B cell (primary cell): ENCODE data around the gene TNFSF12.

Experiments
- EZH2 ChIP-seq: IDR thresholded peaks from 2 replicates; pipeline ENCODE4 v1.6.1; 2012; ENCODE audit warnings: borderline replicate concordance, low read depth, mild to moderate bottlenecking, moderate library complexity, low read length; ENCODE audit not compliant: insufficient read depth, poor library complexity, severe bottlenecking
- TF ChIP-seq, protein P1 (sequence below): fragments of 200-600 bp; IDR thresholded peaks from one replicate; pipeline ENCODE4 v1.8.0; 2022; ENCODE audit warnings: antibody characterized with exemption, mild to moderate bottlenecking

DNA sequence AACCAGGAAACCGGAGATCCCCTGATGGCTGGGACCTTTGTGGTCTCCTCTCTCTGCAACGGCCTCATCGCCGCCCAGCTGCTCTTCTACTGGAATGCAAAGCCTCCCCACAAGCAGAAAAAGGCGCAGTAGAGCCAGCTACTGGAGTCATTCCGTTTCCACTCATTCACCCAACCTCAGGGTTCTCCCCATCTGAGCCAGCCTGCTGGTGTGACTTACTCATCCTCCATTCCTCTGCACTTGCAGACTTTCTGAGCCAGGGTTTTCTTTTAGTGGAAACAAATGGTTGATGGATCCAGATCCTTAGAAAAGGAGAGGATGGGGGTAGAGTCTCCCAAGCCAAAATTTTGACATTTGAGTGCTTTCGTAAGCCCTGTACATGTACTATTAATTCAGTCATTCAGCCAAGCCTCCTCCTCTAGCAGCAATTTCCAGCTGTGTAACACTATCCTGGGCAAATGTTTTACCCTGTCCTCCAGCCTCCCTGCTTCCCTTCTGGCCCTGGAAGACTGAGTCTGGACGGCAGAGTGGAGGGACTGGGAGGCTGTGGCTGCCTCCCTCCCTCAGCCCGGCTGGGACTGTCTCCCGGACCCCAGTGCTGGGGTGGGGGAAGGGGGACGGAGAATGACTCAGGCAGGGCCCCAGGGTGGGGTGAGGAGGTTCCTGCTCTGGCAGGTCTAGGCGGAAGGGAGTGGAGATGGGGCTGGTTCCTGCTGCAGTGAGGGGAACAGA is 38.7 kb downstream of the TNFSF12 start:
- TF ChIP-seq, protein P1, sequence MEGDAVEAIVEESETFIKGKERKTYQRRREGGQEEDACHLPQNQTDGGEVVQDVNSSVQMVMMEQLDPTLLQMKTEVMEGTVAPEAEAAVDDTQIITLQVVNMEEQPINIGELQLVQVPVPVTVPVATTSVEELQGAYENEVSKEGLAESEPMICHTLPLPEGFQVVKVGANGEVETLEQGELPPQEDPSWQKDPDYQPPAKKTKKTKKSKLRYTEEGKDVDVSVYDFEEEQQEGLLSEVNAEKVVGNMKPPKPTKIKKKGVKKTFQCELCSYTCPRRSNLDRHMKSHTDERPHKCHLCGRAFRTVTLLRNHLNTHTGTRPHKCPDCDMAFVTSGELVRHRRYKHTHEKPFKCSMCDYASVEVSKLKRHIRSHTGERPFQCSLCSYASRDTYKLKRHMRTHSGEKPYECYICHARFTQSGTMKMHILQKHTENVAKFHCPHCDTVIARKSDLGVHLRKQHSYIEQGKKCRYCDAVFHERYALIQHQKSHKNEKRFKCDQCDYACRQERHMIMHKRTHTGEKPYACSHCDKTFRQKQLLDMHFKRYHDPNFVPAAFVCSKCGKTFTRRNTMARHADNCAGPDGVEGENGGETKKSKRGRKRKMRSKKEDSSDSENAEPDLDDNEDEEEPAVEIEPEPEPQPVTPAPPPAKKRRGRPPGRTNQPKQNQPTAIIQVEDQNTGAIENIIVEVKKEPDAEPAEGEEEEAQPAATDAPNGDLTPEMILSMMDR: no peak
- no peak for TF ChIP-seq EZH2
